GM23248 (cell line): ENCODE data around the gene RABEP2. TPM values are rescaled to one million over a fixed set of nuclear protein-coding genes. Genes with fewer than 3 reads are reported as not detected.
"Not testable (repeated sequence)": the region's sequence is repeated elsewhere in the genome, so short reads cannot be mapped to it uniquely, and the experiment has no call there.

Source experiments
- DNase-seq: peaks from one replicate; pipeline ENCODE4 v3.0.0-alpha.2; 2015
- H2AFZ ChIP-seq: fragments of 200-600 bp; sonication (generic); 2 replicates; pipeline ENCODE4 v1.6.1; 2016; ENCODE audit warnings: antibody characterized with exemption
- H3F3A ChIP-seq: fragments of 200-600 bp; sonication (generic); 2 replicates; pipeline ENCODE4 v1.6.1; 2016; ENCODE audit warnings: mild to moderate bottlenecking, antibody characterized with exemption, mixed run types; ENCODE audit not compliant: insufficient read depth
- H3K27ac ChIP-seq: fragments of 200-600 bp; sonication (generic); 2 replicates; pipeline ENCODE4 v1.5.1; 2016; ENCODE audit warnings: mild to moderate bottlenecking
- H3K27me3 ChIP-seq: fragments of 200-600 bp; sonication (generic); replicated peaks from 2 replicates; pipeline ENCODE4 v1.6.1; 2016; ENCODE audit warnings: mild to moderate bottlenecking; ENCODE audit not compliant: insufficient read depth
- H3K36me3 ChIP-seq: fragments of 200-600 bp; sonication (generic); 2 replicates; pipeline ENCODE4 v1.6.1; 2016; ENCODE audit warnings: low read depth, mild to moderate bottlenecking
- H3K4me1 ChIP-seq: fragments of 200-600 bp; sonication (generic); 2 replicates; pipeline ENCODE4 v1.6.1; 2016; ENCODE audit warnings: mild to moderate bottlenecking; ENCODE audit not compliant: insufficient read depth
- H3K4me2 ChIP-seq: fragments of 200-600 bp; sonication (generic); one replicate; pipeline ENCODE4 v1.6.1; 2016; ENCODE audit warnings: mild to moderate bottlenecking; ENCODE audit not compliant: unreplicated experiment
- H3K4me3 ChIP-seq: fragments of 200-600 bp; sonication (generic); 2 replicates; pipeline ENCODE4 v1.5.1; 2016; ENCODE audit warnings: mild to moderate bottlenecking
- H3K79me2 ChIP-seq: fragments of 200-600 bp; sonication (generic); 2 replicates; pipeline ENCODE4 v1.6.1; 2016; ENCODE audit warnings: mild to moderate bottlenecking; ENCODE audit not compliant: insufficient read depth
- H3K9ac ChIP-seq: fragments of 200-600 bp; sonication (generic); 2 replicates; pipeline ENCODE4 v1.6.1; 2016; ENCODE audit warnings: mild to moderate bottlenecking
- H3K9me2 ChIP-seq: fragments of 200-600 bp; sonication (generic); 2 replicates; pipeline ENCODE4 v1.6.1; 2016; ENCODE audit warnings: mixed run types, mild to moderate bottlenecking, moderate library complexity; ENCODE audit not compliant: insufficient read depth
- H3K9me3 ChIP-seq: fragments of 200-600 bp; sonication (generic); one replicate; pipeline ENCODE4 v1.6.1; 2017; ENCODE audit warnings: low read depth
- H4K20me1 ChIP-seq: fragments of 200-600 bp; sonication (generic); 2 replicates; pipeline ENCODE4 v1.6.0; 2016; ENCODE audit not compliant: insufficient read depth
- EZH2 ChIP-seq: fragments of 200-600 bp; sonication (generic); IDR thresholded peaks from 2 replicates; pipeline ENCODE4 v1.6.1; 2018; ENCODE audit warnings: antibody characterized with exemption, mild to moderate bottlenecking; ENCODE audit not compliant: insufficient read depth, poor library complexity, severe bottlenecking
- EZH2phosphoT487 ChIP-seq: fragments of 200-600 bp; sonication (generic); IDR thresholded peaks from 2 replicates; pipeline ENCODE4 v1.6.1; 2018; ENCODE audit warnings: antibody characterized with exemption, moderate library complexity, mild to moderate bottlenecking, low read depth; ENCODE audit not compliant: insufficient read depth
- WGBS, 2 experiments: methylation state at CpG; one replicate each; pipeline ENCODE4 v1.1.6; 2015 to 2017; ENCODE audit warnings: low lambda C conversion rate in 2 of 2, low coverage in 1 of 2; ENCODE audit errors: missing lambda C conversion rate in 2 of 2; 5-methylcytosine and 5-hydroxymethylcytosine counted together
- in situ Hi-C: fragments of 300-500 bp; cut with MboI; formaldehyde crosslinking; loops from 2 replicates; pipeline ENCODE4 v1.15.0; 2020
- polyA plus RNA-seq: library from polyadenylated mRNA; unstranded; fragments of >200 nt; fragmentation: Nextera tagmentation; extraction: Ambion mirVana; gene quantifications from 2 replicates; pipeline ENCODE4 v1.2.1, GENCODE V29; 2016
- total RNA-seq: library from RNA; depleted of rRNA; stranded (reverse); fragments of >200 nt; shearing (Covaris generic); gene quantifications from 2 replicates; pipeline ENCODE4 v1.2.3, GENCODE V29; 2014

The RABEP2 gene
- total and polyA plus RNA-seq, 2 experiments from 2014 or later: 14.0 to 53.4 TPM

DNA sequence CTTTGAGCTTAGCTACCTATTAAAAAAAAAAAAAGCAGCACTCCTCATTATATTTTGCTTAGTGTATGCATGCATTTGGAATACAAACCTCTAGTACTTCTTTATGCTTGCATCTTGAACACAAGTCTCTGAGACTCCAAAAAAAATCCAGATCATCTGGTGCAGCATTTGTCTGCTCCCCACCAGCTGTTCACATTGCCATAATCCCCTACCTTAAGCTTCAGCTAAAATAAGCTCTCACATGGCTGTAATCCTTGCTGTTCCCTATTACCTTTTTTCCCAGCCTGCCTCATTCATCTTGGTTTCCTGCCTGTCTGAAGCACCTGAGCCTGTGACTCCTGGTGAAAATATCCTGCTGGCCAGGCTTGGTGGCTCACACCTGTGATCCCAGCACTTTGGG is 18.2 kb upstream of the RABEP2 start:
- TF ChIP-seq EZH2 (no peak), EZH2phosphoT487 (no peak)
- H3K9ac ChIP-seq: no peak overlapping the region
- no peaks in the 10 kb centered on the region for H3K36me3 ChIP-seq
- no peaks in the 10 kb centered on the region for H3K79me2 ChIP-seq
- H3K4me1 ChIP-seq: no peaks in the 10 kb centered on the region
- H2AFZ ChIP-seq: no peak overlapping the region
- no peaks in the 10 kb centered on the region for H3K9me3 ChIP-seq
- no peaks in the 10 kb centered on the region for H3K27me3 ChIP-seq
- no peaks in the 10 kb centered on the region for H3K9me2 ChIP-seq
- no peak overlapping the region for H3K4me3 ChIP-seq
- H3K27ac ChIP-seq: no peak overlapping the region
- in situ Hi-C loops: loop anchor here (5.0 to 25.0 kb wide), 2 partner anchors 51 to 406 kb away; partner anchors contain the start of gene NUPR1
- H3F3A ChIP-seq: no peaks in the 10 kb centered on the region
- H3K4me2 ChIP-seq: no peak overlapping the region
- no peaks in the 10 kb centered on the region for H4K20me1 ChIP-seq
- no peak for DNase-seq

DNA sequence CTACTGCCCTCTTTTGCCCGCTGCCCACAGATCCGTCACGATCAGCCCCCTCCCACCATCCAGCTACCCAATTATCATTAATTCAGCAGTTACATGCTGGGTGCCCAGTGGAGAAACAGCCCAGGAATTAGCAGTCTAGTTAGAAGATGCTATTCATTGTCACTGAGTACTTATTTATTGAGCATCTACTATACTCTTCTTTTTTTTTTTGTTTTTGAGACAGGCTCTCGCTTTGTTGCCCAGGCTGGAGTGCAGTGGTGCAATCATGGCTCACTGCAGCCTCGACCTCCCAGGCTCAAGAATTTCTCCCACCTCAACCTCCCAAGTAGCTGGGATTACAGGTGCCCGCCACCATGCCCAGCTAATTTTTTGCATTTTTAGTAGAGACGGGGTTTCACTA is 14.8 kb upstream of the RABEP2 start:
- not testable (repeated sequence) for H3K36me3 ChIP-seq, H2AFZ ChIP-seq, H3K9me3 ChIP-seq, H3K4me1 ChIP-seq, H4K20me1 ChIP-seq, H3K4me3 ChIP-seq, H3K79me2 ChIP-seq, H3K27ac ChIP-seq, H3F3A ChIP-seq, H3K4me2 ChIP-seq, H3K9ac ChIP-seq, H3K27me3 ChIP-seq, H3K9me2 ChIP-seq, DNase-seq
- WGBS, 2 experiments: 75 to 82% methylated on average over 7 of the region's 7 CpGs
- in situ Hi-C loops: loop anchor here (5.0 to 25.0 kb wide), 2 partner anchors 48 to 403 kb away; partner anchors contain the start of gene NUPR1

DNA sequence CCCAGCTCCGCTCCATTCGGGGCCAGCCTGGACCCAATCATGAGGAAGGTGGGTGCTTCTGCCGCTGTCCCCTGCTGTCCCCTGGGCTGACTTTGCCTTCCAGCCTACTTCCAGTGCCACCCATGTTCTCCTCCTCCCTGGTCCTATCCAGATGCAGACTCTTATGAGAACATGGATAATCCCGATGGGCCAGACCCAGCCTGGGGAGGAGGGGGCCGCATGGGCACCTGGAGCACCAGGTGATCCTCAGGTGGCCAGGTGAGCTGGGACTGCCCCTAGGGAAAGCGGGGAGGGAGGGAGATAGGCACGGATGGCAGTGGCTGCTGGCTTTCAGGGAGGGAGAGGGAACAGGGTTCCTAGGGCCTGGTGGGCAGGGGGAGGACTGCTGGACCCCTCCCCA is 13.7 kb upstream of the RABEP2 start:
- WGBS, 2 experiments: 64 to 65% methylated on average over 7 of the region's 7 CpGs
- no peak overlapping the region for H2AFZ ChIP-seq

GRCh38 chr16:28937222-28937876 is 12.3 kb upstream of the RABEP2 start:
- Histone ChIP-seq H4K20me1 (no peaks in the 10 kb centered on the region), H3K27ac (no peak overlapping the region), H3K9ac (no peak overlapping the region), H3K27me3 (no peaks in the 10 kb centered on the region), H3K79me2 (no peaks in the 10 kb centered on the region), H3K9me3 (no peaks in the 10 kb centered on the region), H2AFZ (no peak overlapping the region), H3K4me3 (no peak overlapping the region), H3K4me1 (no peaks in the 10 kb centered on the region), H3K36me3 (no peaks in the 10 kb centered on the region), H3K4me2 (no peak overlapping the region), H3K9me2 (no peaks in the 10 kb centered on the region), H3F3A (no peaks in the 10 kb centered on the region)
- in situ Hi-C loops: loop anchor here (25.0 kb wide), 1 partner anchor 400 kb away; the partner anchor contains the start of gene NUPR1
- WGBS, 2 experiments: 67 to 72% methylated on average over 12 to 14 of the region's 14 CpGs
- DNase-seq: no peak
- TF ChIP-seq EZH2phosphoT487 (no peak), EZH2 (no peak)

More for the DNA sequence above, 13.7 kb upstream of the RABEP2 start:
- Histone ChIP-seq H3K9ac (no peak overlapping the region), H3K27me3 (no peaks in the 10 kb centered on the region), H3K4me3 (no peak overlapping the region), H4K20me1 (no peaks in the 10 kb centered on the region), H3K9me3 (no peaks in the 10 kb centered on the region), H3K79me2 (no peaks in the 10 kb centered on the region), H3K4me1 (no peaks in the 10 kb centered on the region), H3K27ac (no peak overlapping the region), H3K36me3 (no peaks in the 10 kb centered on the region), H3F3A (no peaks in the 10 kb centered on the region), H3K9me2 (no peaks in the 10 kb centered on the region), H3K4me2 (no peak overlapping the region)
- in situ Hi-C loops: loop anchor here (25.0 kb wide), 1 partner anchor 401 kb away; the partner anchor contains the start of gene NUPR1
- no peak for DNase-seq
- TF ChIP-seq EZH2: no peak
- TF ChIP-seq EZH2phosphoT487: no peak

DNA sequence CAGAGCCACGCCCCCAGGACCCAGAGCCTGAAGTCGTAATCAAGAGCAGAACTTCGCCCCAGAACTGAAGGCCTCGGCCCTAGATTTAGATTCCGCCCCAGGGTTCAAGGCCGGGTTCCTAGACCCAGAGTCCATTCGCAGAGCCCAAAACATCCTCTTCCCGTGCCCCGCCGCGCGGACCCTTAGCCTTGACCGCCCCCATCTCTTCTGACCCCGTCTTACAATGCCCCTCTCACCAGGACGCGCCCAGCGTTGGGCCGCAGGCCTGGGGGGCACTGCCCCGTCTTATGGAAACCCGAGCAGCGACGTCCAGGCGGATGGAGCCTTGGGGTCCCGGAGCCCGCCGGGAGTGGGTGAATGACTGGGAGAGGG is 11.7 kb upstream of the RABEP2 start:
- no peak overlapping the region for H2AFZ ChIP-seq
- WGBS, 2 experiments: 76 to 81% methylated on average over 21 to 26 of the region's 26 CpGs
- in situ Hi-C loops: loop anchor here (25.0 kb wide), 1 partner anchor 399 kb away; the partner anchor contains the start of gene NUPR1
- no peaks in the 10 kb centered on the region for H3K4me1 ChIP-seq
- H3K9me2 ChIP-seq: no peaks in the 10 kb centered on the region
- no peaks in the 10 kb centered on the region for H3K9me3 ChIP-seq
- no peak for DNase-seq
- no peaks in the 10 kb centered on the region for H3K36me3 ChIP-seq
- H3K4me3 ChIP-seq: no peak overlapping the region
- H4K20me1 ChIP-seq: no peaks in the 10 kb centered on the region
- no peaks in the 10 kb centered on the region for H3F3A ChIP-seq
- H3K4me2 ChIP-seq: no peak overlapping the region
- no peaks in the 10 kb centered on the region for H3K27me3 ChIP-seq
- no peak for TF ChIP-seq EZH2
- TF ChIP-seq EZH2phosphoT487: no peak
- H3K27ac ChIP-seq: no peak overlapping the region
- H3K79me2 ChIP-seq: no peaks in the 10 kb centered on the region
- no peak overlapping the region for H3K9ac ChIP-seq
